HG03139 (cell line): Measurements from ENCODE around the gene BEGAIN.

Experiments
- ATAC-seq: cut with Tn5 transposase; IDR thresholded peaks from one replicate; pipeline ENCODE4 v1.9.1; 2021; ENCODE audit not compliant: unreplicated experiment

Gene BEGAIN, protein sequence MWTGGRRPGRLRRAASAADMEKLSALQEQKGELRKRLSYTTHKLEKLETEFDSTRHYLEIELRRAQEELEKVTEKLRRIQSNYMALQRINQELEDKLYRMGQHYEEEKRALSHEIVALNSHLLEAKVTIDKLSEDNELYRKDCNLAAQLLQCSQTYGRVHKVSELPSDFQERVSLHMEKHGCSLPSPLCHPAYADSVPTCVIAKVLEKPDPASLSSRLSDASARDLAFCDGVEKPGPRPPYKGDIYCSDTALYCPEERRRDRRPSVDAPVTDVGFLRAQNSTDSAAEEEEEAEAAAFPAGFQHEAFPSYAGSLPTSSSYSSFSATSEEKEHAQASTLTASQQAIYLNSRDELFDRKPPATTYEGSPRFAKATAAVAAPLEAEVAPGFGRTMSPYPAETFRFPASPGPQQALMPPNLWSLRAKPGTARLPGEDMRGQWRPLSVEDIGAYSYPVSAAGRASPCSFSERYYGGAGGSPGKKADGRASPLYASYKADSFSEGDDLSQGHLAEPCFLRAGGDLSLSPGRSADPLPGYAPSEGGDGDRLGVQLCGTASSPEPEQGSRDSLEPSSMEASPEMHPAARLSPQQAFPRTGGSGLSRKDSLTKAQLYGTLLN

GRCh38 chr14:100587086-100587762, at the start of gene BEGAIN:
Gene BEGAIN, minus strand, starts transcription at chr14:100587417. Its CDS starts 127 bp downstream, at chr14:100587290.
- ATAC-seq, result no peak

GRCh38 chr14:100636559-100636958, 49.3 kb upstream of the BEGAIN start:
- no peak for ATAC-seq

- no peak for ATAC-seq
Measured at GRCh38 chr14:100634026-100634425, 46.8 kb upstream of the BEGAIN start.

DNA sequence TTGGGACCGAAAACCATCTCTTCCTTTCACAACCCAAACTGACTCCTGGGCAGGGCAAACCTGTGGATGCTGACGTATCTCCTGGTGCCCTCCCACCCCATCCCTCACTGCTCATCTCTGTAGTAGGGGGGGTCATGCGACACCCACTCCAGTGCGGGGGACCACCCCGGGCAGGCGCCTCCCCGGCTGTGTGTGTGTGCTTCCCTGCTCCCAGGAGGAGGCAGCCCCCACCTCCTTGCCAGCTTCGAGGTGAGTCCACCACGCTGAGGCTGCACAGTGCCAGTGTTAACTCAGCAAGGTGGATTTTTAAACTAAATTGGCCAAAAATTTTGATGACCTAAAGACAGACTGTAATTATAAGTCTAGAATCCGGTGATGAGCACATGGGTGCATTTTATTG, 46.2 kb upstream of the BEGAIN start:
- ATAC-seq, result no peak

GRCh38 chr14:100629696-100630095, 42.5 kb upstream of the BEGAIN start:
- no peak for ATAC-seq

DNA sequence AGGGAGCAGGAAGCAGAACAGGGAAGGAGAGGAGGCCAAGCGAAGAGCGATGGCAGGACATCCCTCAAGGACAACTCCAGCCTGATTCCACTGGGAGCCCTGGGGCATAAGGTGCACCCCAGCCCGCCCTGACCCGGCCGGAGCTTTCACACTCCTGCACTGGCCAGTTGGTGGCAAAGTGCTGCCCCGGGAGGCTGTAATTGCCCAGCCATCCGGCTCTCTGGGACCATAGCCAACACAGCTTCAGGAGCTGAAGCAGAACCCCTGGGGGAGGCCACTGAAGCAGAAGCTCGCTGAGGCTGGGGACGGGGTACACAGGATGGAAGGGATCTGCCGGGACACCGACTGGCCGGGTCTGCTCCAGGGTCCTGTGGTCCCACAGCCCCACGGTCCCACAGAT, 41.9 kb upstream of the BEGAIN start:
- ATAC-seq, result no peak

DNA sequence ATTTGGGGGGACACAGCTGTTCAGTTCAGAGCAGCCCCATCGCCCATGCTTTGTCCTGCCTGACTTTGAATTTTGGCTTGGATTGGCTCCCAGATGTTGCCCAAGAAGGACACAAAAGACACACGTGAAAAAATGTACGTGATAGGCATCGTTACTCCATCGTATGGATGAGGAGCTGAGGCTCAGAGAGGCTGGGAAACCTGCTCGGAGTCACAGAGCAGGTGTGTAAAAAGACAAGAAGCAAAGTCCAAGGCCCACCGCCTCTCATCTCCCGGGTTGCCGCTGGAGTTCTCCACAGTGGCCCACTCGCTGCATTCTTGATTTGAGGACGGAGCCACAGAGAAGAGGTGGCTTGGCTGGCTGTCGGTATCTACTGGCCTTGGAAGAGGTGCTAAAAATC, 41.0 kb upstream of the BEGAIN start:
- no peak for ATAC-seq

- no peak for ATAC-seq
Measured at GRCh38 chr14:100626614-100627013, 39.4 kb upstream of the BEGAIN start.

- ATAC-seq, result no peak
Measured at GRCh38 chr14:100623961-100624360, 36.7 kb upstream of the BEGAIN start.

- no peak for ATAC-seq
Measured at GRCh38 chr14:100623557-100623956, 36.3 kb upstream of the BEGAIN start.

- ATAC-seq, result no peak
Measured at GRCh38 chr14:100622708-100623485, 35.7 kb upstream of the BEGAIN start.

- ATAC-seq, result no peak
Measured at GRCh38 chr14:100622224-100622623, 35.0 kb upstream of the BEGAIN start.

GRCh38 chr14:100621806-100622205, 34.6 kb upstream of the BEGAIN start:
- no peak for ATAC-seq

DNA sequence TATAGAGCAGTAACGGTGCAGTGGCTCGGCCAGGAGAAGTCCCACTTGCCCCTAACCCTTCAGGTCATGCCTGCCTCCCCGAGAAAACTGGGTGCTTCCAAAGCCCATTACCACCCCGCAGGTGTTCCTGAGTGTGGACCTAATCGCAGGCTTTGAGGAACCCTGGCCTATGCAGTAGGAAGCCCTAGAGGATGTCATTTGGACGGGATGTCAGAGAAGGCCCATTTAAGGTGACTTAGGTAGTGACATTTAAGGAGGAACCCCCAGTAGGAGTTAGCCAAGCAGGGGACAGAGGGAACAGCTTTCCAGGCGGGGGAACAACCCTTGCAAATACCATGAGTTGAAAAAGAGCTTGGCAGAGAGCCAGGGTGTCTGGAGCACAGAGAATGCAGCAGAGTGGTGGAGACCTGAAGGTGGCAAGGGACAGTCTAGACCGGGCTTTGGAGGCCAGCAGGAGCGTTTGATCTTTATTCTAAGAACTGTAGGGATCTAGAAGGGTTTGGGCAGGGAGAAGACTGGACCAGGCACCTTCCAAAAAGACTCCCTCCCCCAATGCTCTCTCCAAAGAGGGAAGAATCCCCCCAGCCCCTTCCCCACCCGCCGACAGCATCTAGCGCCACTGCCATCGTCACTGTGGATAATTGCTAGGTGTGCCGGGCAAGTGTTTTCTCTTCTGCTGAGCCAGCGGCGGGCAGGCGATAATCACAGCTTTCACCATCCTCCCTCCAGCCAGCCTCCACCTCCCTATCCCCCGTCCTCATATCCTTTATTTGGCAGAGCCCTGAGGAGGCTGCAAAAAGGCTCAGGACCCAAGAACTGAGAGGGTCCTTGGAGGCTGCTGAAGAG, 33.3 kb upstream of the BEGAIN start:
- ATAC-seq, result no peak

- no peak for ATAC-seq
Measured at GRCh38 chr14:100619396-100620254, 32.4 kb upstream of the BEGAIN start.

GRCh38 chr14:100618763-100619320, 31.6 kb upstream of the BEGAIN start:
- ATAC-seq, result no peak

DNA sequence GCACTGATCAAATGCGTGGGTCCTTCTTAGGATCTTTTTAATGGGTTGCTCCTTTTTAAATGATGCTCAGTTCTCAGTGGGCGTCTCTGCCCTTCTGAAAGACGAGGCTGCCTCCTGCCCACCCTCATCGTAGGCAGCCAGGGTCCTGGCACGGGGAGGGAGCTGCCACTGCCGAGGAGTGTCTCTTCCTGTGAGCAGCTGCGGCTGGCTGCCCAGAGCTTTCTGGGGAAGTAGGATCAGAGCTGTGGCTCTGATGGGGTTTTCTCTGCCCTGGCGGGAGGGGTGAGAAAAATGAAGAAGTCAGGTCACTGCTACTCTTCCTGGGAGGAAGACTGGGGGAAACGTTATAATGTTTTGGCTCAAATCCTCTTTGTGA, 31.1 kb upstream of the BEGAIN start:
- no peak for ATAC-seq

- ATAC-seq, result no peak
Measured at GRCh38 chr14:100617410-100618317, 30.4 kb upstream of the BEGAIN start.
